Ishikawa (cell line): ENCODE results near the gene C19orf67.

Experiments used
- CEBPB ChIP-seq: IDR thresholded peaks from 2 replicates; pipeline ENCODE4 v1.6.1; 2012
- CREB1 ChIP-seq: IDR thresholded peaks from 2 replicates; pipeline ENCODE4 v1.6.1; 2012; ENCODE audit warnings: low read depth
- EGR1 ChIP-seq: IDR thresholded peaks from 2 replicates; pipeline ENCODE4 v1.6.1; 2012
- EP300 ChIP-seq: IDR thresholded peaks from 2 replicates; pipeline ENCODE4 v1.6.1; 2012; ENCODE audit warnings: borderline replicate concordance
- FOXM1 ChIP-seq: IDR thresholded peaks from 2 replicates; pipeline ENCODE4 v1.6.1; 2012; ENCODE audit warnings: low read depth, borderline replicate concordance
- MAX ChIP-seq: IDR thresholded peaks from 2 replicates; pipeline ENCODE4 v1.6.1; 2012
- RAD21 ChIP-seq: IDR thresholded peaks from 2 replicates; pipeline ENCODE4 v1.6.1; 2012; ENCODE audit warnings: low read depth
- REST ChIP-seq: IDR thresholded peaks from 2 replicates; pipeline ENCODE4 v1.6.1; 2012; ENCODE audit warnings: low read depth, mild to moderate bottlenecking
- TCF12 ChIP-seq: IDR thresholded peaks from 2 replicates; pipeline ENCODE4 v1.6.1; 2012; ENCODE audit warnings: low read depth
- USF1 ChIP-seq: IDR thresholded peaks from 2 replicates; pipeline ENCODE4 v1.6.1; 2012
- ZBTB7A ChIP-seq: IDR thresholded peaks from 2 replicates; pipeline ENCODE4 v1.6.1; 2012; ENCODE audit warnings: low read depth

- no peak for TF ChIP-seq REST
- TF ChIP-seq CEBPB: no peak
- TF ChIP-seq MAX: no peak
- no peak for TF ChIP-seq EGR1
- TF ChIP-seq CREB1: no peak
- TF ChIP-seq FOXM1: no peak
- TF ChIP-seq TCF12: no peak
- TF ChIP-seq RAD21: no peak
- no peak for TF ChIP-seq USF1
- no peak for TF ChIP-seq EP300
- no peak for TF ChIP-seq ZBTB7A
These were observed 9.3 kb upstream of the C19orf67 start for GRCh38 chr19:14094854-14095253.
